GM21526 (cell line): ENCODE results near the gene INAFM2.
A peak's percentile ranks its signal among the peaks of the same experiment; 100 is the strongest.

Experiments used
- ATAC-seq: cut with Tn5 transposase; IDR thresholded peaks from one replicate; pipeline ENCODE4 v1.9.1; 2021; ENCODE audit warnings: moderate library complexity; ENCODE audit not compliant: unreplicated experiment, low FRiP score

INAFM2 gene

DNA sequence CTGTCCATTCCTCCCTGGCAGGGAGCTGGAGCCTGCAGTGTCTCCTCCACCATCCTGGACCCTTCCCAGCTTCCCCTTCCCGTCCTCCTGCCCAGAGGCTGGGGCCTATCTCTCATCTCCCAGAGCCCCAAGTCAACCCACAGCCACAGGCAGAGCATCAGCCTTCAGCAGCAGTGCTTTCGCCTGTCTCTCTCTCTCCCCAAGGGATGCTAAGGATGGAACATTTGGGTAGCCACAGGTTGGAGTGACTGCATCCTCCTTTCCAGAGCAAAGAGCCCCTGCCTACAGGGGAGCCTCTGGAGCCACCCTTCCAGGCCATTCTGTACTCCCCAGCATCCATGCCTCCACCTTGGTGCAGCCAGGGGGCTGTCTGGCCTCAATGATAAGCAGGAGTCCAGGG lies 19.9 kb upstream of the INAFM2 start:
- ATAC-seq: no peak

DNA sequence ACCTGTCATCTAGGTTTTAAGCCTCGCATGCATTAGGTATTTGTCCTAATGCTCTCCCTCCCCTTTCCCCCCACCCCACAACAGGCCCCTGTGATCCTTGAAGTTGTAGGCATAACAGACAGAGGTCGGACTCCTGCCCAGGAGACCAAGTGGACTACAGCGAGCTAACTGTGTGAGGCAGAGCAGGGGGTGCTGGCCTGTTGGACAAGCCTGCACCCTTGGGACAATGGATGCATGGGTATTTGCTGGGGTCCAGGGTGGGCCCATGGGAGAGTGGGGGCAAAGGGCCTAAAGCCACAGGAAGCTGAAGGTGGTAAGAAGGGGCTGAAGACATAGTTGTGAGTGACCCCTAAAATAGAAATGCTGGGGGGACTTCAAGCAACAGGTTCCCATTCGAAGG lies 18.2 kb upstream of the INAFM2 start:
- ATAC-seq: no peak

DNA sequence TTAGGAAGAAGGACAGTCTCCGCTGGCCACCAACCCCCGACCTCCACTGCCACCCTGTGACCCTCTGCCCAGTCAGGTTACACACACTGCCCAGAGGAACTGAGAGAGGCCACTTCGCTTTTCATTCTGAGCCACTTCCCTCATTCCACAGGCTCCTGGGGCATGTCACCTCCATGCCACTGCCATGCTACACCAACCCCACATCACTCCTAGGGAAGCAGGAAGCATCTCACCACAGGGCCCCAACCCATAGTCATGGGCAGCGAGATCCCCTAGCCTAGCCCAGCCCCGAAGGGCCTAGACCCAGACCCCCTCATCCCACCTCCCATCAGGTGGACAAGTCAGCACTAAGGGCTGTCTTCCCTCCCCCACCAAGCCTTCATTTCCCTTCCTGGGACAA lies 17.1 kb upstream of the INAFM2 start:
- ATAC-seq: no peak

DNA sequence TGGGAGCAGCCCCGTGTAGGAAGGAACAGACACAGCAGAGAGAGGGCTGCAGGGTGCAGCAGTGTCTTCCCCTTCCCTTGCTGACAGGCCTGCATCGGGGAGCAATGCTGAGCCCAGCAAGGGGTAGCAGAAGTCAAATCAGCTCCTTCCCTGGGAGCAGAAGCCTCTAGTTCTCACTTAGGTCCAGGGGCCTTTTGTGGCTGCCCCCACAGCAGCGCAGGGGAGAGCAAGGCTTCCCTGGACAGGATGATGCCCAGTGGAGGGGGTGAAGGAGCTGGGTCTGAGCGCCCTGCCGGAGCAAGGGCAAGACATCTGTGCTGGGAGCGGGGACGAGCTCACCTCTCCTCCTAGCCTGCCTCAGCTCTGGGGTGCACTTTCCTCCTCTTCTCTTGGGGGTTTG lies 16.6 kb upstream of the INAFM2 start:
- ATAC-seq: no peak

DNA sequence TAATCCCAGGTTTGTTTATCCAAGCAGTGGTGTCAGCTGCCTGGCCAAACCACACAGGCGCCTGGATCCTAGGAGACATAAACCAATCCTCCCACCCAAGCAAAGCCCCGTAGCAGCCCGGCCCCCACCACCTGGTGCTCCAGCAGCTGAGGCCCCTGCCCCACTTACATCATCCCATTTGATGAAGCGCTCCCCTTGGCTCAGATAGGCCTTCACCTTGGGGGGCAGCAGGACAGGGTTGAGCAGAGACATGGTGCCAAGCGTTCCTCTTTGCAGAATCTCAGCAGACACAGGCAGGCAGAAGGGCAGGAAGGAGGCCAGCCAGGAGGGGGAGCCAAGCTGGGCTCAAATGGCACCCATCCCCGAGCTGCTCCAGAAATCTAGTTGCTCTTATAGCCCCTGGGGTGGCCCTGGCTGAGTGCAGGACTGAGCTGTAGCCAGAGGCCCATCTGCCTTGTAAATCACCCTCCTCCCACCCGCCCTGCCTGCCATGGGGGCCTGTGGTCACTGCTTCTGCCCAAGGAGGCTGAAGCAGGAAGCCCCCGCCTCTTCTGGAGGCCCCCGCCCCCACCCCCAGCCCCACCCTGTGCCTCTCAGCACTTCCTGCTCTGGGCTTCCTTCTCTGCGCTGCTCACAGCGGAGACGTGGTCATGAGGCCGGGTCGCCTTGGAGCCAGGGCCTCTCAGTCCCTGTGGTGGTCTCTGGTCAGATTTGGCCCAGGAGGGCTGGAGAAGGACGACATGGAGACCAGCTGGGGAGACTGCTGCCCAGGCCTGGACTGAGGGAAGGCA lies 15.9 kb upstream of the INAFM2 start, which contains the start of gene PLCB2:
TSS of gene PLCB2 (minus strand) at position 515 of the 791 bp plus-strand sequence. CDS start at position 252, 263 bp downstream.
- no peak for ATAC-seq

DNA sequence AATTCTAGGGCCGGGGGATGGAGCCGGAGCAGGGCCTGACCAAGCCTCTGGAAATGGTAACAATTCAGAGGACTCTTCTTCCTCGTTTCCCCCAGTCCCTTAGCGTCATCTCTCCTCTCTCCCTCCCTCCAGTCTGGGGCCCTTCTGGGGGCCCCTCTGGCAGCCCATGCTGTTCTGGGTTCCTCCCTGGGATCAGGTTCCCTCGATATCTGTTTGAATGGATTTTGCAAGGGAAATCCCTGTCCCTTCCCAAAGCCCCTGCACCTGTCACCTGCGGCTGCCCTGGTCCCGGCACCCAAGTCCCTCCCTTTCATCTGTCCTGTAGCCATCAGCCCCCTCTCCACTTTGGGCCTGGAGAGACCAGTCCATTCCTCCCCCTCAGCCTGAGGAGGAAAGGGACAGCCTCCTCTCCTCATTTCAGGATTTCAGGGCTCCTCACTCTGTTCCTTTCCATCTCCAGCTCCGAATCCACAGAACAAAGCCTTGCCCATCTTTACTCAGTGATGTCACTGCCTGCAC lies 14.1 kb upstream of the INAFM2 start:
- ATAC-seq: no peak

DNA sequence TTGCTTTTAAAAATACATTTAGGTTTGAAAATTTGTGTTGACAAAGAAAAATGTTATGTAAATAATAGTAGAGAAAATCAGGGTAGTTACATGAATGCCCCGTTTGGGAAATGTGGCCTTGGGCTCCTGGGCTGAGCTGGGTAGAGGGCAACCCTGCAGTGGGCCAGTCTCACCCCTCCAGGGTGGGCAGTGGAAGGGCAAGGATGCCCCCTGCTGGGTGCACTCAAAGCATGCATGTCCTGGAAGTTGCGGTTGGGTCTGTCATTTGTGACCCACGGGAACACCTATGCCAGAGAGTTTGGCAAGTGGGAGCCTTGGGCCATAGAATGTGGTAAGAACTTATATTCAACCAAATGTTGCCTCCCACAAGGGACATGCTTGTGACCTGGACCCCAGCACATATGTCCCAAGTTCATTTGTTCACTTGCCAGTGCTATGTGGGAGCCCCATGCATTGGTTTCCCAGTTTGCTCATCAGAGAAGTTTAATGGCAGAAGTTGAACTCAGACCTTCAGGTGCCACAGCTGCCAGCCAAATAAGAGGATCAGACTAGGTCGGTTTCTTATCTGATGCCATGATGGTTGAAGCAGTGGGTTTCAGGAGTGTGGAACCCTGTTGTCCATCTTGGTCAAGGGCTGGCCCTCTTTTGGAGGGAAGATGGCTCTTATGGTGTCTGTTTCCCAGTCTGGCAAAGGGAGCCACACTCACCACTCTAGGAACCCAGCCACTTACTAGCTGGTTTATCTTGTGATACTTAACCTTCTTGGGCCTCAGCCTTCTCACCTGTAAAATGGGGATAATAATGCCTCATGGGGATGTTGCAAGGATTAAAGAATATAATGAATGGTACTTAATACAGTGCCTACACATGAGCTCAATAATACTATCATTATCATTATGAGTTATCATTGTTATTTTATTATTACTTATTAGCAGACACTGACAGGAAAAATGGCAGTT lies 13.2 kb upstream of the INAFM2 start:
- no peak for ATAC-seq

DNA sequence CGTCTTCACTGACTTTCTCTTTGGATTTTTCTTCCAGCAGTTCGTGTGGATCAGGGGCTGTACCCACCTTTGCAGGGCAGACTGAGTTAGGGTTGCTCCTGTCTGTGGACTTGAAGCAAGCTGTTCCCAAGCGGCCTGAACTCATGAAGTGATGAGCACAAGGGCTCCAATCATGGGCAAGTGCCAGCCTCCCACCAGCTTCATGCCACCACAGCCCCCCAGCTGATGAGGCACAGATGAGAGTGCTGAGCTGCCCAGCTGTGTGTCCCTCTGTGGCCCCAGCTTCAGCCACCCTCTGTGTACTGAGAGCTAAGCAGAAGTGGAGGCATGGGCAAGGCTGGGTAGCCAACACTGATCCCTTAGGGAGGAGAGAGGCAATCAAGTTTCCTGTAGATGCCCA lies 12.5 kb upstream of the INAFM2 start:
- no peak for ATAC-seq

DNA sequence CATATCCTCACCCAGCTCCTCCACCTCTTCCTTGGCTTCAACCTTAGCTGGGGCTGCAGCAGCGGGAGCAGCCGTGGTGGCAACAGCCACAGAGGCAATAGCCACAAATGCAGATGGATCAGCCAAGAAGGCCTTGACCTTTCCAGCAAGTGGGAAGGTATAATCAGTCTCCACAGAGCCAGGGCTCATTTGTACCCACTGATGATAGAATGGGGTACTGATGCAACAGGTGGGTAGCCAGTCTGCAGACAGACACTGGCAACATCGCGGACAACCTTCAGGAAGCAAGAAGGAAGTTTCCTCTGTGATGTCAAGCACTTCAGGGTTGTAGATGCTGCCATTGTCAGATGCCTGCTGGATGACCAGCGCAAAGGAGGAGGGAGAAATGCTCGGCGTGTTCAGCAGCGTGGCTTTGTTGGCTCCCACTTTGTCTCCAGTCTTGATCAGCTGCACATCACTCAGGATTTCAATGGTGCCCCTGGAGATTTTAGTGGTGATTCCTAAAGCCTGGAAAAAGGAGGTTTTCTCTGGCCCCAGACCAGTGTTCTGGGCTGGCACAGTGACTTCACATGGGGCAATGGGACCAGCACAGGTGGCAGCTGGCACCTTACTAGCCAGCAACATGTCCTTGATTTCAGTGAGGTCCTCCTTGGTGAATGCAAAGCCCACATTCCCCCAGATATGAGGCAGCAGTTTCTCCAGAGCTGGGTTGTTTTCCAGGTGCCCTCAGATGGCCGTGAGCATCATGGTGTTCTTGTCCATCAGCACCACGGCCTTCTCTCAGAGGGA lies 10.9 kb upstream of the INAFM2 start:
- ATAC-seq: no peak

DNA sequence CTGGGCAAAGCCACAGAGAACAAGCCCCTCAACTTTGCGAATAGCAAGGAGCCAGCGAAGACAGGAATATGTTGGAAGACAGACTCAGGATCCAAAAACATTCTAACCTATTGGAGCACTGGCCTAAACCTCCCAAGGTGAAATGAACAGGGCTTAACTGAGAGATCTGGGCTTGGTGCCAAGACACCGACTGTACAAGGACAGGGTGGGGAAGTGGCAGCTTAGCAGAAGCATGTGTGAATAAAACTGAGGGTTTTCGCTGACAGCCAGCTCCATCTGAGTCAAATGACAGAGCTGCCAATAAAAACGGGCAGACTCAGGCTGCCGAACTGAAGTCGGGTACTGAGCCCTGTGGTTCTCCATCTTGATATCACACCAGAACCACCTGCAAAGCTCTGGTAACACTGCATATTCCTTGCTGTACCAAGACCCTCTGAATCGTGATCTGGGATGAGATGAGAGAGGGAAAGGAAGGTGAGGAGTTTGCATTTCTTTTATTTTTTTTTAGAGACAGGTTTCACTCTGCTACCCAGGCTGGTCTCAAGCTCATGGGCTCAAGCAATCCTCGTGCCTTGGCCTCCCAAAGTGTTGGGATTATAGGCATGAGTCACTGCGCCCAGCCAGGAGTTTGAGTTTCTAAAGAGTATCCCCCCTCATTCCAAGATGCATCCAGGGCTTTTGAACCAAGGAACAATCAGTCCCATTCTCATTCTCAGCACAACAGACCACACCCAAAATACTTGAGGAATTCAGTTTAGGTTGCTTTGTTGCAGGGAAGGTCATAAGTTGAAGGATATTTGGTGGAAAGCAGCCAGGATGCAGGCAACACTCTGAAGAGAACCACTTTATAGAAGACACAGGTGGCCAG lies 9.7 kb upstream of the INAFM2 start:
- ATAC-seq: no peak

DNA sequence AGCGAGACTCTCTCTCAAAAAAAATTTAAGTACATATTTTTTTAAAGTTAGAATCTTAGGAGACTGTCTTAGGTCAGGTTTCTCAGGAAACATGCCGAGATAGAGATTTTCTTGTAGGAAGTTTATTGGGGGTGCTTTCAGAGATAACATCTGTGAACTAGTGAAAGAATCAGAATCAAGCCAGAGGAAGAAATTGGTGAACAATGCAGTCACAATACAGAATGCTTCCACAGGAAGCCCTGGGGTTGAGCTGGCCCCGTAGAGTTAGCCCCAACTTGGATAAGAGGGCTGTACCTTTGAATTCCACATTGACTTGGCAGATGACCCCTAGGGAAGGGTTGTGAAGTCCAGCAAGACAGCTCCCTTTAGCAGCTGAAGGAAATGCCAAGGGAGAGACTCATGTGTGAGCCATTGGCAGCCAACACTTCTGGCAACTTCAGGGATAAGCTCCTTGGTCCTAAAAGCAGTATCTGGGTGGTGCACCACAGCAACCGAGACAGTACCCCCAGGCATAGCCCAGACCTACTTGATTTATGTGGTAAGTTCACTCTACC lies 8.7 kb upstream of the INAFM2 start:
- no peak for ATAC-seq

DNA sequence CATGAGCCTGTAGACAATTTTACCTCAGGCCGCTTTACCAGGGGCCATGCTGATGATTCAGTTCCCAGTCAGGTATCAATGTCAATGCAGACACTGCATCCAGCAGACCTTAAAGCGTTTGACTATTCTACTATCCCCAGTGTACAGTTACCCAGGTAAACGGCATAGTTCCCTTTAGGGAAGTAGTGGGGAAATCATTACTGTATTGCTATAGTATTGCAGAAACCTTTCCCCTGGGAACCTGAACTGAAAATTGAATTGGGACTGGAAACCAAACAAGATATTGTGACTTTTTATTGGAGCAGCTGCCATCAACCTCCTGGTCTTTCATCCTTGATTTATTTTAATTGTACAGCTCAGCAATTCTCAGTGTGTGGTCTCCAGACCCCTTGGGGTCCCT lies 6.6 kb upstream of the INAFM2 start:
- no peak for ATAC-seq

DNA sequence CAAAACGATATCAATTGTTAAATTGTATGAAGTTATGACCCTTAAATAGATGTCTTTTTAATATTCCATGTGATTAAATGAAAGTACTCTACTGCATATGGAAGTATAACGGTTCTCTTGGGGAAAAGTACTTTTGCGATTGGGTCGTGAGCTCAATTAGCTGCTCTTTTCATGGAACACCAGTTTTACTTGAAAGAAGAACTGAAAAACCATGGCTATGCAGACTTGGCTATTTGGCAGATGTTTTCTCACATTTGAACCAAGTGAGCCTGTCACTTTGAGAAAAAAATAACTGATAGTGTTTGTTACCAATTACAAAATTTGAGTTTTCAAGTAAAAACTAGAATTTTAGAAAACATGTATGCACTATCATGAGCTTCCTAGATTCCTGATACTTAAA lies 5.9 kb upstream of the INAFM2 start:
- ATAC-seq: no peak

DNA sequence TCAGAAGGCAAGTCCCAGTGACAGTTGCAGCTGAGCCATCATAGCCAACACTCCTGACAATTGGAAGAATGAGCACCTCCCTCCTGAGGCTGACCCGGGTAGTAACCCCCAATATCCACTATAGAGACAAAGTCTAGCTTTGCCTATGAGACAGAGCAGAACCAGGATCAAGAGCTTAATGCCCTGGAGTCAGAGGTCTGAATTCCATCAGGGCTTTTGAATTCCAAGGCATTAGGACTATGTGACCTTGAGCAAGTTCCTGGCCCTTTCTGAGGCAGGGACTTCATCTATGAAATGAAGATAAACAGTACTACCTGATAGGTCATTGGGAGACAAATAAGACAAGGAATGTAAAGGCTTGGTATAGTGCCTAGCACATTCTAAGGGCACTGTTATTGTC lies 3.1 kb upstream of the INAFM2 start:
- no peak for ATAC-seq

DNA sequence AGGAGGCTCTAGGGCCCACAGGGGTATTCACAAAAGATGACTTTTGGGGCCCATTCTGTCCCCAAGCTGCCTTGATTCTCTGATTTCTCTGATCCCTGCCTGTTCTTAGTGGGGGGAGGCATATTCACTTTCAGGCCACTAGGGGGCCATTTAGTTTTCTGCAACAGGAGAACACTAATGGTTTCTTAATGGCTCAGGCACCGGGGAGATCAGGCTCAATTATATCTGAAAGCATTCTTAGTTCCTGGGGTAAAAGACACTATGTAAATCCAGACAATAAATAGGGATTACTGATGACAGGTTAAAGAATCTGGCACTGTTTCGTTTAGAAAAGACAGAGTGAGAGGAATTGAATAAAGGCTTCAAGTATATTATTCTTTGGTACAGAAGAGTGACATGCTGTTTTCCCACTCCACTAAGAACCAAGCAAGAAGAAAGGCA lies 2.5 kb upstream of the INAFM2 start:
- ATAC-seq: no peak

DNA sequence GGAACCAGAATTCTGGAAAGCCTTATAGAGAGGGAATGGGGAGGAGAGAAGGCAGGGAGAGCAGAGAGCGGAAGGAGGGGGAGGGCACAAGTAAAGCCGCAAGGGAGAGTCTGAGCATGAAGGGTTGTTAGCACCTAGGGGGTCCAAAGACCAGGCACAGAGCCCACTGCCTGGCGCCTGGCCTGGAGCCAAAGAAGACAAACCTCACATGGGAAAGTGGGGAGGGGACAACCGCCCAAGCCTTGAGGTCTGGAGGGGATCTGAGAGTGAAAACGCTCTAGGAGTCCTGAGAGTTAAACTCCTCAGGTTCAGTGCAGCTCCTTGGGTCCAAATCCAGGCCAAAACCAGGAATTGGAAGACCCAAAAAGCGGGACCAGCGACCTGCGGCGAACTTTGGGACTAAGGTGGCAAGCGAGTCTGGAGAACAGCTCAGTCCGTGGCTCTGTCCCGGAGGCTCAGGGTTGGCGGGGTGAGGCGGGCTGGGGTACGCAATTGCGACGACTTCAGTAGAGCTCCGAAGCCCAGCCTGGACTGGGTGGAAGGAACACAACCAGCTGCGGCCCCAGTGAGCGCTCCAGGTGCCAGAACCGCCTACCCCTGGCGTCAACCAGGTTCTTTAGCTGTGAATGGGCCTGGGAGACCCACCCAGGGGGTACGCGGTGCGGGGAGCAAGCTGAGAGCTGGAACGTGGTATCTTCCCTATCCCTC lies 807 bp upstream of the INAFM2 start:
- no peak for ATAC-seq

DNA sequence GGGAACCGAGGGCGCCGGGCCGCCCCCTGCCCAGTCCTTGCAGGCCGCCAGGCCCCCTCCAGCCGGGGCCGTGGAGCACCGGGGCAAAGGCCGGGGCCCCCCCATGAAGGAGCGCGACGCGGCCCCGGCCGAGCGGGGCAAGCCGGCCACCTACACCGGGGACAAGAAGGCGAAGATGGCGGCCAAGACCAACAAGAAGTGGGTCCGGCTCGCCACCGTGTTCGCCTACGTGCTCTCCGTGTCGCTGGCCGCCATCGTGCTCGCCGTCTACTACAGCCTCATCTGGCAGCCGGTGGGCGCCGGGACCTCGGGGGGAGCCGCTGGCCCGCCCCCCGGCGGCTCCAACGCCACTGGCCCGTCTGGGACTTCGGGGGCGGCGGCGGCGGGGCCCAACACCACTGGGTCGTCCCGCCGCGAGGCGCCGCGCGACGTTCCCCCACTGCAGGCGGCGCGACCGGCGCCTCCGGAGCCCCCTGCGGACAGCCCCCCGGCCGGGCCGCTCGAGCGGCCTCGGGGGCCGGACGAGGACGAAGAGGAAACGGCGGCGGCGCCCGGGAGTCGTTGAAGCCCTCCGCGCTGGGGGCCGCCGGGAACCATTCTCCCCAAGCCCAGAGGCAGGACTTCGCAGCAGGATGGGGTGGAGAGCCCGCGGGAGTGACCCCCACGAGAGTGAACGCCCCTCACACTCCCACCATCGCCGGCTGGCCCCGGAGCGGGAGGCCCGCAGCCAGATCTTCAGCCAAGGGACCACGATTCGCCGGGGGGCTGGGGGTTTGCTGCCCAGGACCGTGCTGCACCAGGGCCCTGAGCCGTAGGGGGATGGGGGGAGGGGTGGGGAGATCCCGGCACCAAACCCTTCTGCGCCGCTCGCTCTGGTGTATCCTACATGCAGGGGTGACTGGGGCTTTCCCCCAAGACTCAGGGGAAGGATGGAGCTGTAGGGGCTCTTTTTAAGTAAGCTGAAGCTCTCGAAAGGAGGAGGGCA lies 753 bp downstream of the INAFM2 start:
- ATAC-seq: peak; percentile 3
